HCT116 (cell line): ENCODE data around the gene ZNF367. TPM values are rescaled to one million over a fixed set of nuclear protein-coding genes. Genes with fewer than 3 reads are reported as not detected.
"Not testable (repeated sequence)": the region's sequence is repeated elsewhere in the genome, so short reads cannot be mapped to it uniquely, and the experiment has no call there.

Experiments
- ATAC-seq: fragments of 200-7000 bp; cut with Tn5 transposase; 2 replicates; pipeline ENCODE4 v1.9.1; 2020; ENCODE audit warnings: mild to moderate bottlenecking, moderate library complexity
- BruUV-seq: library from RNA; stranded (reverse); fragments of 400-500 nt; replicated peaks from 2 replicates; lab custom pipeline; 2021; lab: Mats Ljungman, UMichigan
- CTCF ChIA-PET: fragments of 300-600 bp; sonication (Branson Sonifier 250); formaldehyde crosslinking; loops from one replicate; lab custom pipeline; 2021; ENCODE audit warnings: antibody characterized with exemption; lab: Charles Lee
- POLR2A ChIA-PET: fragments of 300-600, 350-600 bp; sonication (Branson Sonifier 250); formaldehyde crosslinking; loops from one replicate; lab custom pipeline; 2021; ENCODE audit warnings: antibody characterized with exemption; lab: Charles Lee
- RAD21 ChIA-PET, 2 experiments: fragments of 300-600 bp; sonication (Branson Sonifier 250); formaldehyde crosslinking; loops; one replicate each; lab custom pipeline; 2023; ENCODE audit warnings: low total read pairs in 2 of 2; ENCODE audit not compliant: uncharacterized antibody in 2 of 2, unreplicated experiment in 2 of 2, low non-redundant PET in 1 of 2; lab: Charles Lee
- DNase-seq: peaks from one replicate; pipeline ENCODE4 v3.0.0-alpha.2; 2010; ENCODE audit warnings: low read depth, low spot score
- H2AFZ ChIP-seq: fragments of 200-600 bp; shearing (Covaris generic), sonication (generic); 2 replicates; pipeline ENCODE4 v1.6.1; 2017; ENCODE audit warnings: low read depth, mixed run types, mixed read lengths, antibody characterized with exemption, low read length; ENCODE audit not compliant: poor library complexity, severe bottlenecking
- H3K27ac ChIP-seq: 2 replicates; pipeline ENCODE4 v1.5.1; 2012; ENCODE audit warnings: low read depth, low read length
- H3K27me3 ChIP-seq: fragments of 200-600 bp; sonication (generic); 2 replicates; pipeline ENCODE4 v1.6.1; 2016; ENCODE audit warnings: mixed run types, low read length, mixed read lengths; ENCODE audit not compliant: insufficient read depth
- H3K36me3 ChIP-seq, 2 experiments: fragments of 200-500 bp in 1 of 2; fragments of 200-600 bp in 1 of 2; sonication (Bioruptor generic) in 1 of 2; sonication (generic) in 1 of 2; 2 replicates each; pipeline versions ENCODE4 v1.5.1 to v1.6.1; 2014 to 2016; ENCODE audit warnings: low read length in 2 of 2, inconsistent platforms in 1 of 2, mixed read lengths in 1 of 2, mixed run types in 1 of 2; ENCODE audit not compliant: insufficient read depth in 2 of 2, control insufficient read depth in 1 of 2
- H3K4me1 ChIP-seq, 2 experiments: fragments of 200-600 bp in 1 of 2; sonication (generic) in 1 of 2; 2 replicates each; pipeline versions ENCODE4 v1.5.1 to v1.6.1; 2012 to 2017; ENCODE audit warnings: low read length in 2 of 2, inconsistent platforms in 1 of 2, mild to moderate bottlenecking in 1 of 2, mixed read lengths in 1 of 2, mixed run types in 1 of 2, moderate library complexity in 1 of 2; ENCODE audit not compliant: insufficient read depth in 2 of 2, control insufficient read depth in 1 of 2
- H3K4me2 ChIP-seq: fragments of 200-600 bp; sonication (generic); 2 replicates; pipeline ENCODE4 v1.6.1; 2017; ENCODE audit warnings: mixed run types, low read length, mixed read lengths
- H3K4me3 ChIP-seq, 2 experiments: fragments of 200-600 bp in 1 of 2; sonication (generic) in 1 of 2; replicated peaks in 1 of 2; 2 replicates each; pipeline ENCODE4 v1.5.1; 2011 to 2016; ENCODE audit warnings: low read length in 2 of 2, control low read depth in 1 of 2, low read depth in 1 of 2, mild to moderate bottlenecking in 1 of 2, mixed read lengths in 1 of 2, mixed run types in 1 of 2
- H3K79me2 ChIP-seq: fragments of 200-600 bp; sonication (generic); 2 replicates; pipeline ENCODE4 v1.6.1; 2017; ENCODE audit warnings: mild to moderate bottlenecking, mixed run types, low read length, moderate library complexity, mixed read lengths; ENCODE audit not compliant: insufficient read depth
- H3K9ac ChIP-seq: fragments of 200-600 bp; sonication (generic); 2 replicates; pipeline ENCODE4 v1.6.1; 2016; ENCODE audit warnings: low read length, mixed read lengths
- H3K9me2 ChIP-seq: fragments of 200-600 bp; sonication (generic), shearing (Covaris generic); 2 replicates; pipeline ENCODE4 v1.6.1; 2017; ENCODE audit warnings: mixed run types, mild to moderate bottlenecking, moderate library complexity; ENCODE audit not compliant: insufficient read depth
- H3K9me3 ChIP-seq, 2 experiments: fragments of 200-500 bp in 1 of 2; fragments of 200-600 bp in 1 of 2; sonication (Bioruptor generic) in 1 of 2; sonication (generic) in 1 of 2; 2 replicates each; pipeline ENCODE4 v1.6.1; 2014 to 2017; ENCODE audit warnings: low read length in 2 of 2, mixed read lengths in 2 of 2, inconsistent platforms in 1 of 2, low read depth in 1 of 2, mild to moderate bottlenecking in 1 of 2, mixed run types in 1 of 2, moderate library complexity in 1 of 2; ENCODE audit not compliant: control insufficient read depth in 1 of 2, insufficient read depth in 1 of 2
- H4K20me1 ChIP-seq: fragments of 200-600 bp; sonication (generic), shearing (Covaris generic); 2 replicates; pipeline ENCODE4 v1.6.1; 2017; ENCODE audit warnings: mixed run types, mild to moderate bottlenecking, moderate library complexity; ENCODE audit not compliant: insufficient read depth
- EGR1 ChIP-seq: IDR thresholded peaks from 2 replicates; pipeline ENCODE4 v1.6.1; 2012; ENCODE audit warnings: low read depth
- ELF1 ChIP-seq: IDR thresholded peaks from 2 replicates; pipeline ENCODE4 v1.6.1; 2012; ENCODE audit warnings: low read depth, borderline replicate concordance
- POLR2A ChIP-seq: IDR thresholded peaks from 2 replicates; pipeline ENCODE4 v1.7.0; 2011; ENCODE audit warnings: borderline replicate concordance; ENCODE audit not compliant: insufficient read depth, insufficient read length; ENCODE audit errors: extremely low read depth
- RAD21 ChIP-seq: IDR thresholded peaks from 2 replicates; pipeline ENCODE4 v1.6.1; 2012; ENCODE audit warnings: low read depth, mild to moderate bottlenecking
- SIN3A ChIP-seq: IDR thresholded peaks from 2 replicates; pipeline ENCODE4 v1.6.1; 2012; ENCODE audit warnings: low read depth
- SRF ChIP-seq: IDR thresholded peaks from 2 replicates; pipeline ENCODE4 v1.6.1; 2012; ENCODE audit warnings: low read depth
- intact Hi-C: fragments of 100-400 bp; cut with micrococcal nuclease; formaldehyde crosslinking; loops from 2 replicates; pipeline ENCODE4 v1.10.0; 2022
- total RNA-seq: library from RNA; stranded (reverse); gene quantifications from one replicate; pipeline ENCODE4 v1.2.1, GENCODE V29; 2021; ENCODE audit not compliant: unreplicated experiment

ZNF367 gene
- total RNA-seq, 1 experiment from 2014 or later, result 18.1 TPM

DNA sequence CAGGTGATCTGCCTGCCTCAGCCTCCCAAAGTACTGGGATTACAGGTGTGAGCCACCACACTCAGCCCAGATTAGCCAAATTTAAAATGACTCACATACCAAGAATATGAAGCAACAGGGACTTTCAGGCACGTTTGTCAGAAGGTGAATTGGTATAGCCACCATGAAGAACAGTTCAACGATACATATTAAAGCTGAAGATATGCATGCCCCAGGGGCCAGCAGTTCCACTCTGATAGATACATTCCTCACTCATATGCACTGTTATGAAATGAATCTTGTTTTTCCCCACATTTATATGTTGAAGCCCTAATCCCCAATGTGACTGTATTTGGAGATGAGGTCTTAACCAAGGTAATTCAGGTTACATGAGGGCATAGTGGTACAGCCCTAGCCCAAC, 57.2 kb downstream of the ZNF367 start:
- Histone ChIP-seq H3K27ac (no peak overlapping the region), H3K9me2 (no peaks in the 10 kb centered on the region), H3K4me3 (no peak overlapping the region), H3K36me3 (peaks cover 2 to 18% of the 10 kb centered on the region in 2 experiments; a peak in 1 of 4 replicates), H3K4me2 (no peak overlapping the region), H3K9ac (no peak overlapping the region), H3K79me2 (no peaks in the 10 kb centered on the region), H4K20me1 (no peaks in the 10 kb centered on the region), H3K9me3 (no peaks in the 10 kb centered on the region), H3K4me1 (no peaks in the 10 kb centered on the region), H2AFZ (no peak overlapping the region), H3K27me3 (no peaks in the 10 kb centered on the region)
- ChIA-PET POLR2A (interaction anchor here (1.4 kb wide), 1 partner anchor 21 kb away, joined by 3 read pairs; no protein-coding TSS in a partner anchor), RAD21 (no interaction called here), CTCF (no interaction called here)
- TF ChIP-seq SIN3A, result no peak
- no peak for TF ChIP-seq POLR2A
- no peak for TF ChIP-seq RAD21
- BruUV-seq, result no TSS peak
- DNase-seq (no peak), ATAC-seq (no peak)
- intact Hi-C loops, result no loop called here

DNA sequence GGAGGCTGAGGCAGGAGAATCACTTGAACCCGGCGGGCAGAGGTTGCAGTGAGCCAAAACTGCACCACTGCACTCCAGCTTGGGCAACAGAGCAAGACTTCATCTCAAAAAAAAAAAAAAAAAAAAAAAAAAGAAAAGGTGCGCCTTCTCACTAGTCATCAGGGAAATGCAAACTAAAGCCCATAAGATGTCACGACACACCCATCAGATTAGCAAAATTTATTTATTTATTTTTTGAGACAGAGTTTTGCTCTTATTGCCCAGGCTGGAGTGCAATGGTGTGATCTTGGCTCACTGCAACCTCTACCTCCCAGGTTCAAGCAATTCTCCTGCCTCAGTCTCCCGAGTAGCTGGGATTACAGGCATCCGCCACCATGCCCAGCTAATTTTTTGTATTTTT, 57.6 kb downstream of the ZNF367 start:
- H3K4me3 ChIP-seq, H3K27me3 ChIP-seq, H3K9ac ChIP-seq, ATAC-seq, H3K4me1 ChIP-seq, POLR2A ChIA-PET, H3K9me2 ChIP-seq, H3K9me3 ChIP-seq, H2AFZ ChIP-seq, H4K20me1 ChIP-seq, DNase-seq, H3K79me2 ChIP-seq, H3K4me2 ChIP-seq, intact Hi-C loops, CTCF ChIA-PET, RAD21 ChIA-PET, BruUV-seq, H3K27ac ChIP-seq: not testable (repeated sequence)
- peaks cover 2 to 18% of the 10 kb centered on the region in 2 experiments; a peak in 1 of 4 replicates for H3K36me3 ChIP-seq

DNA sequence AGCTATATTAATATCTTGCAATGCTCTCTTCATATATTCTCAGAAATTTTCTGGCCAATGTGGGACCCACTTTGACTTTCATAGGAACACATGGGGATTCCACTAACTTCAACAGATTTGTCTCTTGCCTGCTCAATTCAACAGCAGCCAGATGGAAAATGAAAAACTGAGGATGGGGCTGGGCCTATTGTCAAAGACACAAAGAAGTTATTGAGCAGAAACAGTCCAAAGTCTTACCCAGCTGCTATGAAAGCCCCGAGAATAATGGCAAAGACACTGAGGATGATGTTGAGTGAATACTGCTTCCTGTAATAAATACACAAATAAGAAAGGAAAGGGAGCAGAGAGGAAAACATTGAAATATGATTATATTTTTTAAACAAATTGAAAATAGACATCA, 67.3 kb downstream of the ZNF367 start:
- H3K9me2 ChIP-seq, result no peaks in the 10 kb centered on the region
- no peaks in the 10 kb centered on the region for H3K4me1 ChIP-seq
- no peaks in the 10 kb centered on the region for H3K27me3 ChIP-seq
- ChIA-PET POLR2A (no interaction called here), CTCF (no interaction called here), RAD21 (no interaction called here)
- H3K4me2 ChIP-seq, result no peak overlapping the region
- no peak overlapping the region for H3K27ac ChIP-seq
- 0 out of 4 replicates have a peak, but pooled peaks cover 0 to 3% of the 10 kb centered on the region in 2 experiments for H3K9me3 ChIP-seq
- no peak overlapping the region for H3K9ac ChIP-seq
- BruUV-seq, result no TSS peak
- TF ChIP-seq EGR1, result no peak
- no peak for TF ChIP-seq SRF
- no peak for TF ChIP-seq ELF1
- no peaks in the 10 kb centered on the region for H3K79me2 ChIP-seq
- DNase-seq (no peak), ATAC-seq (no peak)
- H2AFZ ChIP-seq, result no peak overlapping the region
- H4K20me1 ChIP-seq, result no peaks in the 10 kb centered on the region
- H3K4me3 ChIP-seq, result no peak overlapping the region
- peaks cover 0 to 30% of the 10 kb centered on the region in 2 experiments; a peak in 2 of 4 replicates for H3K36me3 ChIP-seq
- intact Hi-C loops, result no loop called here
